Esophagus muscularis mucosa (tissue), 3 donors: Measurements from ENCODE around the gene CNTNAP4.

Source experiments
- CTCF ChIP-seq, 3 experiments: fragments of 200-600 bp in 2 of 3; fragments of 450-650 bp in 1 of 3; sonication (generic) in 2 of 3; IDR thresholded peaks; one replicate each; pipeline ENCODE4 v1.5.1; 2017 to 2019; ENCODE audit warnings: antibody characterized with exemption in 3 of 3, mild to moderate bottlenecking in 2 of 3, moderate library complexity in 1 of 3
- POLR2A ChIP-seq: fragments of 450-650 bp; IDR thresholded peaks from one replicate; pipeline ENCODE4 v1.6.1; 2017; ENCODE audit warnings: antibody characterized with exemption, moderate library complexity, mild to moderate bottlenecking, low read depth

- no peak for TF ChIP-seq CTCF (IDR thresholded peaks at IDR 0.05)
- TF ChIP-seq POLR2A: no peak
Observed at GRCh38 chr16:76386784-76387183, 109.6 kb downstream of the CNTNAP4 start.
